DMS53 (cell line): ENCODE measurements around the gene RAB34.

Source experiments
- DNase-seq: peaks from one replicate; lab custom pipeline; 2025; lab: John Stamatoyannopoulos, UW

The RAB34 gene

DNA sequence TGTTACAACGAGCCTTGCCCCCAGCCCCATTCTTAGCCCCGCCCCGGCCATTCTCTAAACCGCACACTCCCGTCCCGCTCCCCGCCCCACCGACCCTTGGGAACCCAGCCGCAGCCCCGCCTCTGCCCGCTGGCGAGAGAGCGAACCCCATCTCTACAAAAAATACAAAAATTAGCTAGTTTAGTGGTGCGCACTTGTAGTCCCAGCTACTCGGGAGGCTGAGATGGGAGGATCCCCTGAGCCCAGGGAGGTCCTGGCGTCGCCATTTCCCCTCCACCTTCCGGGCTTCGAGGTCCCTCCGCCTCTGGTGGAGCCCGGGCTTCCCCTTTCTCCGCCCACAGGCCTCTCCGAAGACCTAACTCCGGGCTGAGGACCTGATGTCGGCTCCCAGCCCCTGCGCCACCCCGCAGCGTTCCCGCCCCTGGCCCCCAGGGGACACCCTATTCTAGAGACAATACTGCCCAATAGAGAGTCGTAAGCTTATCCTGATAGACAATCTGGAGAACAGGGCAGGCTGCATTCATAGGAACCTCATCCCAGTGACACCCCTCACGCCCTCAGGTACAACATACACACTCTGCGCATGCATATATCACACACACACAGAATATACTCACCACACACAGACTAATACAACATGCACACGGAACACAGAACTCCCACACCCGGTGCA is 5.5 kb downstream of the RAB34 start:
- DNase-seq, result no peak

DNA sequence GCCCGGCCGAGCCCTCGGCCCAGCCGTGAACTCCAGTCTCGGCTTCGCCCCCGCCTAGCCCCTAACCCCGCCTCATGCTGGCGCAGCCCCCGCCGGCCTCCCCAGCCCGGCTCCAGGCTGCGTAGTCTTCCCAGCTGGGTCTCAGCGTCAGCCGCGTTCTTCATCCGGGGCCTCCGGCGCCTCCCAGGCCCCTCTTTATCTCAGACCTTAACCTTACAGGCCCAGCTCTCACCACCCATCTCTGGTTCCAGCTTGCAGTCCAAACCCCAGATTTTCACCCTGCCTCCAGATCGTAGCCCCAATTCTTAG is 6.0 kb downstream of the RAB34 start, which contains the start of gene PROCA1:
Gene PROCA1 (minus strand): TSS at position 166 of the 309 bp plus-strand sequence. CDS start 228 bp downstream, outside the sequence.
- DNase-seq, result no peak

DNA sequence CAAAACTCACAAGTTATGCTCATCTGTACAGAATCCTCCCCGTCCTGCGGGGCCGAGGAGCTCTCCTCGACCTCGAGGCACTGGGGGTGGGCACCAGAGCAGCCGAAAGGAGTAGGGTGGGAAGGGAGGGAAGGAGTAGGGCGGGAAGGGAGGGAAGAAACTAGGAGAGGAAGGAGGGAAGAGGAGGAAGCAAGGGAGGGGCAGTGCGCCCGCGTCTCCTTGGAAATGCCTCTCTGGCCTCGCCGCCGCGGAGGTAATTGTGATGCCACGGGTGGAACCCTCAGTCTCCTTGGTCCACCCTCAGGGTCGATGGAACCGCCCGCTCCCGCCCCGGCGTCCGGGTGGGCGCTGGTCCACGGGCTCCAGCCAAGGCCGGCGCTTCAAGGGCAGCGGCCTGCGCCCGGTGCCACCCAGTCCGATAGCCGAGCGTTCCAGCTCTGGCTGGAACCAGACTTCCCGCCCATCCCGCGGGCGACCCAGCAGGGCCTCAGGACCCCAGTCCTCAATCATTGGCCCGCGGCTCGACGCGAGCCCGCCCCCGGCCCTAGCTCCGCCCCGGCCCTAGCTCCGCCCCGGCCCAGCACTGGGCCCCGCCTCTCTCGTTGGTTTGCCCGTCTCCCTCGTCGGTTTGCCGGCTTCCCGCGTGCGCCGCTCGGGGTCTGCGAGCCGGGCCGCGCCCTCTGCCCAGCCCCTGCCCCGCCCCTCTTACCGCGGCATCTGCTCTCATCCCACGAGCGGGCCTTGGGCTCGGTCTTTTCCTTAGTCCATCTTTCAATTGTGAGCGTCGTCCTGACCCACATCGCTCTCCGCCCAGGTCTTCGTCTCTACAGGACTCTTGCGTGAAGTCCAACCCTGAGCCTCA is 6.6 kb downstream of the RAB34 start:
- DNase-seq, result peak; percentile 92

DNA sequence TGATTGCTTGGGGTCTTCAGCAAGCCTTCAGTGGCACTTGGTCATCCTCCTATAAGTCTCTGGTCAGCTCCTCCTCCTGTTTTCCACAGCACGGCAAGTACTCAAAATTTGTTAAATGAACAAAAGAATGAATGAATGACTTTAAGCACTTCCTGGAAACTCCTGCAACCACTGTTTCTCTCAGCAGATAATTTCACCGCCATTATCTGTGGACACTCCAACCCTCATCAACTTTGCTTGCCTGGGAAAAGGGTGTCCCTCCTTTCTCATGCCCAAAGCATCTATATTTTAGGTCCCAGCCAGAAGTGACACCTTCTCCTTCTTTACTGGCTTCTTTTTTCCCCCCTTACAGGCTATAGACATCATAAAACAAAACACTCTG is 10.3 kb downstream of the RAB34 start:
- DNase-seq, result no peak

DNA sequence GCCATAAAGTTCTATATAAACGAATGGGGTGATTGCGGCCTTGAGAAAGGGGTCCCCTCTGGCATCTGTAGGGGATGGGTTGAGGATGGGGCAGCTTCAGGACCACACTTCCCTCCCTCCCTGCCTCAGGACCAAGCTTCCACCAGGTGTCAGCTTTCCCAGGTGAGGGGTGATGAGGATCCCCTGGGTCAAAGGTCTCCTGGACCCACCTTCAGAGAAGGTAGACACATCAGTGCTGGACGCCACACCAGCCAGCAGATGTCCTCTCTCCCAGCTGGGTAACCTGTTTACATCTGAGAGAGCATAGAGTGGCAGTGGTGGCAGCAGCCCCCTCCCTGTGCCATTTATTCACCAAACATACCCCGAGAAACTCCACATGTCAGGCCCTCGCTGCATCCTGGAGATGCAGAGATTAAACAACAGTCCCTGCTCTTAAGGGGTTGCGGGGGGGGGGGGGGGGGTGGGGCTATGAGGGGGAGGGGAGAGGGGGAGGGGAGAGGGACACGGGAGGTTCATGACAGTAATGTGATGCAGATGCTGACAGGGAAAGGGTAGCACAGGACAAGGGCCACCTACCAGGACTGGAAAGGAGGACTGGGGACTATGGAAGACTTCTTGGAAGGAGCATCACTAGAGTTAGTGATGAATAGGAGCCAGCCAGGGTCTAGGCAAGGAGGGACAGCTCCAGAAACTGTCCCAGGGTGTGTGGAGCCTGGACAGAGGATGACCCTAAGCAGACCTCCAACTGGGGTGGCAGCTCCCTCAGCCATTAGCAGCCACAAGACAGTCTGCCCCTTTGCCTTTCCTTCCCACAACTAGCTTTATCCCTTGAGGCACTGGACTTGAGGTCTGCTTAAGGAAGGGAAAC is 11.0 kb downstream of the RAB34 start:
- no peak for DNase-seq

DNA sequence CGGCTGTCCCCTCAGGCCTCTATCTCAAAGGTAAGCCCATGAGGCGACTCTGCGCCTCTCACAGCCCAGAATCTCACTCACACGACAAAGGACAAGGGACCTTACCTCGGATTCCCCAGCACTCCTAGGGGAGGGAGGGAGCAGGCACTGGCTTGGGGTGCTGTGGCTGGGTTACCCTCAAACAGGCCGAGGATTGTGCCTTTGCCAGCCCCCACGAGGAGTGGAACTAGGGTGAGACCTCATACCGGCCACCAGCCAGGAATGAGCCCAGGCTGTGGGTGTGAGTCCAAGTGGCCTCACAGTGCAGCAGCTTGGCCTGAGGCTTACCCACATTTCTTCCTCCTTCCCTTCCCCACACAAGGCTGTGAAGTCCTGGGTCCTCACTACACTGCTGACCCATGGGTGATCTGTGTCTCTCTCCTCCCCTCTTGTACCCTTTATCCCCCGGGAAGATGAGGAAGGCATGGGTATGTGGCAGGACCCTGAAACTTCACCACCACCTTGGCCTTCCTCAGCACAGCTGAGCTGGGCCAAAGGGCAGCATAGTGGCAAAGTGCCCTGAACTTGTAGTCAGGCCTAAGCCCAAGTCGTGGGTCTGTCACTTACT is 11.8 kb downstream of the RAB34 start:
- no peak for DNase-seq

DNA sequence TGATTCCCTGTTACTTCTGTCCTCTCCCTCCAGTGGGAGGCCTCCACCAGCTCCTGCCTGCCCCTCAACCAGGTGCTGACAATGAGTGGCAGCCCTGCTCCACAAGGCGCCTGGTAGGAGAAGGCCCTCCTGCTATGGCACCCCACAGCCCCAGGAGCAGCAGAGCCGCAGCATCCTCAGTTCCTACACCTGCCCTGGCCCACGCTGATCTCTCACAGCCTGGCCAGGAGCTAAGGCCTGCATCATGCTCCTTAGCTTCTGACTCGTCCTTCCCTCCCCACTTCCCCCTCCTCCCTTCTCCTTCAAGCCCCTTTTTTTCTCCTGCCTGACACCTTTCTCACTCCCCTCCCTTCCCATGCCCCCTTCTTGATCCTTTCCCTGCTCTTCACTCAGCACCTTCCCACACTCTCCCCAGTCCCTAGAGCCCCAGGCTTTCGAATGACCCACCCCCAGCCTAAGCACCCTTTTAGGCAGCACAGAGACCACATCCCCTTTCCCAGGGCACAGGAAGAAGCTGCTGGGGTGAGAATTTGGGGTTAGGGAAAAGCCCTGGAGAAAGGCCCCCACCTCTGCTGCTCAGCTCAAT is 12.5 kb downstream of the RAB34 start:
- no peak for DNase-seq

DNA sequence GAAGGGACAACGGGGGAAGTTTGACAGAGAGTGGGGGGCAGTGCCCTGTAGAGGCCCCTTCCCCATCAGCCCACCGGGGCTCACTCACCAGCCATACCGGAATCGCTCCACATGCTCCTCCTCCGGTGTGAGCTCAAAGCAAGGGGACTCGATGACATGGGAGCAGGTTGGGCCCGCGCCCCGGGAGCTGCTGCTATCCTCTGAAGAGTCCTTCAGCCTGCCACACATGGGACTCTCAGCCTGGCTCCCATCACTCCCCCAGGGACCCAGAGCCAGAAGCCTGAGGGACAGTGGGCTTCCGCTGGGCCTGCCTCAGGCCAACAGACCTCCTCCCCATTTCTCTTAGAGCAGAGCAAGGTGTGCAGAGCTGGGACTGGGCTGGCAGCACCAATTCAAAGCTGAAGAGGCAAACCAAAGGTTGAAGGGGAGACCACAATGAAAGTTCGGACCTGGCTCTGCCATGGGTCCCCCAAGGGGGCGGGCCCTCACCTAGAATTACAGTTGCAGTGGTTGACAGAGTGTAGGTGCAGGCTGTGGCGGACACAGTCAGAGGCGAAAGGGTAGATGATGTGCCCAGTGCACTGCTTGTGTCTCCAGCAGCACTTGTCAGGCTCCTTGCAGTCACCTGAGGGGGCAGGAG is 13.3 kb downstream of the RAB34 start:
- DNase-seq, result no peak

DNA sequence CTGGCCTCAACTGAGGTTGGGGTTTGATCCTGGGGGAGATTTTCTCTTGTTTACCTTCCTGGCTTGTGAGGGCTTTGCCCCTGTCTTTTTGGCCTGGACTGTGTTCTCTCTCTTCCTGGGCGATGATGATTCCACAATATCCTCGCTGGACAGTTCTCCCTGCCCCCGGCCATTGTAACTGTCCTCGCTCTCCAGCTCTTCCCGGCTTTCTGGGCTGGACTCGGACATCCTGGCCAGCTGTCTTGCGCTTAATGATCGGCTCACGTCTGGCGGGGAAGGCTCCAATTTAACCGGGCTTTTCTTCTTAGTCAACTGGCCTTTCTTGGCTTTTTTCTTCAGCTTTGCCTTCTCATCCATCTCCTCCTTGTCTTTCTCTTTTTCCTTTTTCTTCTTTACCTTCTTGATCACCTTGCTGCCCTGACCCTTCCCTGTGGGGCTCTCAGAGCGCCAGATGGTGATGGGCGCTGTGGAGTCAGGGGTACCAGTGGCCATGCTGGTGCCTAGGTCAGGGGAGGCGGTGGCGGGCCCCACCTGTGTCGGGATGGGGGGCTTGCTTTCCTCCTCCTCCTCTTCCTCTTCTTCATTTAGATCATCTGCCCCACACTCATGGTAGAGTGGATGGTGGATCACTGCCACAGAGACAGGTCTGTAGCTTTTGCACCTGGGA is 14.0 kb downstream of the RAB34 start:
- no peak for DNase-seq

DNA sequence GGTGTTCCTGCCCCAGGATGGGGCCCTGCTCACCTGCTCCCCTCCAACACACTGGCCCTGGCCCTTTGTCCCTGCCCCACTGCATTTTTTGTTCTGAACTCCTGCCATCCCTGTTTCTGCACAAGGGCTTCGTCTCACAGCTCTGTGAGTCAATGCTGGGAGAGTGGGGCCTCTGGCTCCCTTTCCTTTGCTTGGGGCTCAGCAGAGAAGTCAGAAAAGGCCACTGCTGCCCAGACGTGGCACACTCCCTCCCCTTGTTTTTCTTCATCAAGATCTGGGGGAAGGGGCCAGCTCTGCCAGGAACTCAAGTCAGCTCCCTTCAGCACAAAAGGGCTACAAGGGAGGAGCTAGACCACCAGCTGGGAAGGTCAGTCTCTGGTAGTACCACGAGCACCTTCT is 14.9 kb downstream of the RAB34 start:
- DNase-seq, result no peak

DNA sequence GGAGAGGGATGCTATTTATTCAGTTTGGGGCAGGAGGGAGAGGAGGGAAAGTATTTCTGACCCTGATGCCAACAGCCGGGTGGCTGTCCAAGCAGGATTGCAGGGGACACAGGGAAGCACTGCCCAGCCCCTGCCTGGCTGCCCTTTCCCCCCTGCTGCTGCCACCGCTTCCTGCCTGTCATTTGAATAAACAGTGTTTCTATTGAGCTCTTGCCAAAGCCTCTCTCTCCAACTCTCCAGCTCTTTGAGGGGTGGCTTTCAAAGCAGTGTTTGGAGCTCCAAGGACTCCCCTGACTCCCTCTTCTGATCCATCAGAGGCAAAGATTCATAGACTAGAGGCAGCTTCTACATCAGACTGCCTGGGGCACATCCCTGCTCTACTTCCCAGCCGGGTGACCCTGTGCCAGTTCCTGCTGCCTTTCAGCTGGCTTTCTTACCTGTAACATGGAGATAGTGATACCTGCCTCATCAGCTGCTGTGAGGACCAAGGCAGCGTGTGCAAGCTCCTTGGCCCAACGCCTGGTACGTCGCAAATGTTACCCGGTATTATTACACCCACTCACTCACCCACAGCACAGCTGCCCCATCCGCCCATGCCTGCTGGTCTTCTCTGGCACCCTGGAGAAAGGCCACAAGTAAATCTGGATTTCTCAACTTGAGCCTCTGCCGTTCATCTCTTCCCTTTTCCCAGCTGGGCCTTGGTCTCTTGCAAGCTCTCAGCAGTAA is 15.5 kb downstream of the RAB34 start:
- peak; percentile 34 for DNase-seq

DNA sequence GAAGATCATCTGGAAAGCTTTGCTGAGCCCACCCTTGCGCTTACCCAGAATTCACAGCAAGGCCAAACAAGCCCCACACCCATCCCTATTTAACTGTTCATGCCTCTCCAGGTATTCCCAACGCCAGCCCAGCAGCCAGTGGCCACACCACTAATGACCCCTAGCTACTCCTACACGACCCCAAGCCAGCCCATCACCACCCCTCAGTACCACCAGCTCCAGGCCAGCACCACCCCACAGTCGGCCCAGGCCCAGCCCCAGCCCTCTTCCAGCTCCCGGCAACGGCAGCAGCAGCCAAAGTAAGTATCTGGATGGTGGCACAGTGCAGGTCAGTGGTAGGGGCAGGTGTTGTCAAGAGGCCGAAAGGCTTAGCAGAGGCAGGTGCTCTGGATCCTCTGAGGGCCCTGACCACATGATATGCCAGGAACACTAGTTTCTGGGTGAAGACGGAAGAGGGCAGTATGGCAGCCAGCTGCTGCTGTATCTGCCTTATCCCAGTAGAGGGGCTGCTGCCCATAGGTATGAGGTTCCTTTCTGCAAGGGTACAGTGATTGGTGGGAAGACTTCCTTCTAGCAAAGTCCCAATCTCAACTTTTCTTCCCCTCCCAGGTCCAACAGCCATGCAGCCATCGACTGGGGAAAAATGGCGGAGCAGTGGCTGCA is 16.7 kb downstream of the RAB34 start:
- peak; percentile 90 for DNase-seq

DNA sequence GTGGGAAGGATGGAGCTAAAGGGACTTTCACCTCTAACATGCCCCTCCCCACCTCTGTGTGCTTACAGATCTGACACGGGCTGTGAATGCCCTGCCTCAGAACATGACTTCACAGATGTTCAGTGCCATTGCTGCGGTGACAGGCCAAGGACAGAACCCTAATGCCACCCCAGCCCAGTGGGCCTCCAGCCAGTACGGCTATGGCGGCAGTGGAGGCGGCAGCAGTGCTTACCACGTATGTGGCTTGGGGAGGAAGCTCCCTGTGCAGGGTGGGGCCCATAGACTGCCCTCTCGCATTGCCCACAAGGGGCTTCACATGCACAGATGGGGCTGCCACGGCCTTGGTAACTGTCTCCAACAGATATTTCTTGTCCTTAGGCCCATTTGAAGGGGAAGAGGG is 17.4 kb downstream of the RAB34 start:
- no peak for DNase-seq

DNA sequence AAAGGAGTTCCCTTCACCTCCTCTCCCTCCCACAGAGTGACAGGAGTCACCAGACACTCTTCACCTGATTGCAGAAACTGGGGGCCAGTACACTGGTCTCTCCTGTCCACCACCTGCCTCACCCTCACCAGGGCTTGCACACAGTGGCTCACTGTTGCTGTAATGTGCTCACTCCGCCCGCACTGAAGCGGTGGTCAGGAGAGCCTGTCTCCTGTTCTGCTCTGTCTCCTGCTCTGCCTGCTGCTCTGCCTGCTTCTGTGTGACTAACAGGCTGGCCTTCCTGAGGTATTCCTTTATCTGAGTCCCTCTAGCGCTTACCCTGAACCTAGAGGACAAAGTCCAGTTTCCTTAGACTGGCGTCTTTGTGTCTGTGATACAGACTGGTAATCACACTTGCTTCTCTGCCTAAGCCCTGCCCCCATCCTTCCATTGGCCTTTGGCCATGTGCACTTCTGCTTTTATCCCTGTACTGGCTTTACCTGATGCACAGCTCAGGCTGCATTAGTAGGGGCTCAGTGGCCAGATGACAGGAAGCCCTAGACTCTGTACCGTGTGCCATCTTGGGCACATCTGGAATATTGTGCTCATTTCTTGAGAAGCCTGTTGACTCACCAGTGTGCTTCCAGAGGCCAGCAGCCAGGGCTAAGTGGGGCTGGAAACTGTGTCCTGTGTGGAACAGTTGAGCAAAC is 19.3 kb downstream of the RAB34 start:
- DNase-seq, result peak; percentile 95

DNA sequence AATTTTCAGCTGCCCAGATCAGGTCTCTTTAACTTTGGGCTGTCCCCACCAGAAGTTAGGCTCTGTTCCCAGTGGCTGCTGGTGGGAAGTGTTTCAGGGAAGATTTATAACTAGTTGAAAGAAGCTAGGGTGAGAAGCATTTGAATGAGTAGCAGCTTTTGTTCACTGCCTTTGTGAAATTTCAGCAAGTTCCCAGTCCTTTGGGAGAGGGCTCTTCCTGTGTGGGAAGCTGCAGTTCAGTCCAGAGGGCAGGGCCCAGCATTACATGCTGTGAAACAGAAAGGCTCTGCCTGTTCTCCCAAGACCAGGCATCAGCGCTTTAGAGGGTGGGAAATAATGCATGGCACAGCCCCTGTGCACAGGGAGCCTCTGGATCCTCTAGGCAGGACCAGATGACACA is 23.8 kb downstream of the RAB34 start:
- no peak for DNase-seq

DNA sequence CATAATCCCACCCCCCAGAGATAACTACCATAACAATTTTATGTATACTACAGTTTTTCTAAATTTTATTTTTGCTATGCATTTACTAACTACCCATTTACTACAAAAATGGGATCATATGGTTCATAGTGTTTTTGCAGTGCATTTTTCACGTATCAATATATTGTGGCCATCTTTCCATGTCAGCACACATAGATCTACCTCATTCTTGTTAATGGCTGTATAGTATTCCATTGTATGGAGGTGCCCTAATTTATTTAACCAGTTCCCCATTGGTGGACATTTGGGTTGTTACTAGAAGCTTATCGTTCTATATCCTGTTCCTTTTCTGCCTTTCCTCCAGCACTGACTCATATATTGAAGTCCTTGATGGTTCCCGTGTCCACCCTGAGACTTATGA is 28.7 kb downstream of the RAB34 start:
- no peak for DNase-seq

DNA sequence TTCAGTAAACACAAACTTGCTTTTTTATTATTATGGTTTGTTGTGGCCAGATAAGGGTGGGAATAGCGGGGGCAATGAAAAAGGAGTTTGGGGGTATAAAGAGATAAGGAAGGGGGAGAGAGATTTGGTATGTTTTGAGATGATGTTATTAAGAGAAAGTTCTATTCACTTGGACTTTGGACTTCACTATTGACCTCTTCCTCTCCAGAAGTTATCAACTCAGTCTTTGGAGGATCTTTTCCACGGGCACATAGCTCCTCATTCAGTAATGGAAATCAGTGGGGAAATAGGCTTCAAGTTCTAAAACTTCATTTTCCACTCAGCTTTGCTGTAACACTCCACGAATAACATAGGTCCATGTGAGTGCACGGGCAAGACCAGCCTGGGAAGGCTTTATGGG is 29.2 kb downstream of the RAB34 start:
- no peak for DNase-seq

DNA sequence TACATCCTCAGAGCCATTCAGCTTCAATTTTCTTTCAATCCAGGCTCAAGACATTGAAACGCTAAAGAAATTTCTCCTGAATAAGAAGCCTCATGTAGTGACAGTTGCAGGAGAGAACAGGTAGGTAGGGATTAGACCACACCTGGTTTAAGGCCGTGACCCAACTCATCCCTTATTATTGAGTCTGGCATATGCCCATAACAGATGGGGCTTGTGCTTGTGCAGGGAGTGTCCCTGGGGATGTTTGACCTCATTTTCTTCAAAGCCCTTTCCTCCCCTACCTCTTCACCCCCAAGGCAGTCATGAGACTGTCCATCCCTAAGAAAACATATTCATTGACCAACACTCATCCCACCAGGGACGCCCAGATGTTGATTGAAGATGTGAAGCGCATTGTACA is 31.4 kb downstream of the RAB34 start:
- DNase-seq, result no peak

DNA sequence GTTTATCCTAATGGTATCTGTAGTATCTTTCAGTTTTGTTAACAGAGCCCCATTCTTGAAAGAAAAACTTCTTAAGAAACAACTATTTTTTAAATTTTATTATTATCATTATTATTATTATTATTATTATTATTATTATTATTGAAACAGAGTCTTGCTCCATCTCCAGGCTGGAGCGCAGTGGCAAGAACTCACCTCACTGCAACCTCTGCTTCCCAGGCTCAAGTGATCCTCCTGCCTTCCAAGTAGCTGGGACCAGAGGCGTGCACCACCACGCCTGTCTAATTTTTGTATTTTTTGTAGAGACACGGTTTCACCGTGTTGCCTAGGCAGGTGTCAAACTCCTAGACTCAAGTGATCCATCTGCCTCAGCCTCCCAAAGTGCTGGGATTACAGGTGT is 32.3 kb downstream of the RAB34 start:
- no peak for DNase-seq
